Breast epithelium (tissue), 3 donors: ENCODE measurements around the gene NKD2.

Experiments
- POLR2AphosphoS5 ChIP-seq, 3 donors: sonication (generic); formaldehyde crosslinking; IDR thresholded peaks; one replicate each; pipeline ENCODE4 v1.6.1; 2017; ENCODE audit warnings: antibody characterized with exemption in 3 of 3
- TF ChIP-seq, protein P1 (sequence below), 3 donors: fragments of 450-650 bp; IDR thresholded peaks; one replicate each; pipeline ENCODE4 v1.5.1; 2016 to 2017; ENCODE audit warnings: antibody characterized with exemption in 3 of 3, mild to moderate bottlenecking in 3 of 3, moderate library complexity in 3 of 3

GRCh38 chr5:969408-969839 is 39.2 kb upstream of the NKD2 start:
- no peak for TF ChIP-seq POLR2AphosphoS5 (IDR thresholded peaks at IDR 0.05)
- TF ChIP-seq, protein P1, sequence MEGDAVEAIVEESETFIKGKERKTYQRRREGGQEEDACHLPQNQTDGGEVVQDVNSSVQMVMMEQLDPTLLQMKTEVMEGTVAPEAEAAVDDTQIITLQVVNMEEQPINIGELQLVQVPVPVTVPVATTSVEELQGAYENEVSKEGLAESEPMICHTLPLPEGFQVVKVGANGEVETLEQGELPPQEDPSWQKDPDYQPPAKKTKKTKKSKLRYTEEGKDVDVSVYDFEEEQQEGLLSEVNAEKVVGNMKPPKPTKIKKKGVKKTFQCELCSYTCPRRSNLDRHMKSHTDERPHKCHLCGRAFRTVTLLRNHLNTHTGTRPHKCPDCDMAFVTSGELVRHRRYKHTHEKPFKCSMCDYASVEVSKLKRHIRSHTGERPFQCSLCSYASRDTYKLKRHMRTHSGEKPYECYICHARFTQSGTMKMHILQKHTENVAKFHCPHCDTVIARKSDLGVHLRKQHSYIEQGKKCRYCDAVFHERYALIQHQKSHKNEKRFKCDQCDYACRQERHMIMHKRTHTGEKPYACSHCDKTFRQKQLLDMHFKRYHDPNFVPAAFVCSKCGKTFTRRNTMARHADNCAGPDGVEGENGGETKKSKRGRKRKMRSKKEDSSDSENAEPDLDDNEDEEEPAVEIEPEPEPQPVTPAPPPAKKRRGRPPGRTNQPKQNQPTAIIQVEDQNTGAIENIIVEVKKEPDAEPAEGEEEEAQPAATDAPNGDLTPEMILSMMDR (IDR thresholded peaks at IDR 0.05): no peak
